NT2/D1 (cell line): Measurements from ENCODE around the gene DCP1A.
"Not testable (repeated sequence)": the region's sequence is repeated elsewhere in the genome, so short reads cannot be mapped to it uniquely, and the experiment has no call there.

Experiments
- SUZ12 ChIP-seq: IDR thresholded peaks from 2 replicates; pipeline ENCODE4 v1.6.1; 2011; ENCODE audit not compliant: insufficient read length, insufficient read depth; ENCODE audit errors: extremely low read depth
- YY1 ChIP-seq: IDR thresholded peaks from 2 replicates; pipeline ENCODE4 v1.6.1; 2011; ENCODE audit not compliant: insufficient read length, insufficient read depth
- ZNF274 ChIP-seq: IDR thresholded peaks from 2 replicates; pipeline ENCODE4 v1.6.1; 2011; ENCODE audit warnings: mild to moderate bottlenecking, low read depth, low read length

DNA sequence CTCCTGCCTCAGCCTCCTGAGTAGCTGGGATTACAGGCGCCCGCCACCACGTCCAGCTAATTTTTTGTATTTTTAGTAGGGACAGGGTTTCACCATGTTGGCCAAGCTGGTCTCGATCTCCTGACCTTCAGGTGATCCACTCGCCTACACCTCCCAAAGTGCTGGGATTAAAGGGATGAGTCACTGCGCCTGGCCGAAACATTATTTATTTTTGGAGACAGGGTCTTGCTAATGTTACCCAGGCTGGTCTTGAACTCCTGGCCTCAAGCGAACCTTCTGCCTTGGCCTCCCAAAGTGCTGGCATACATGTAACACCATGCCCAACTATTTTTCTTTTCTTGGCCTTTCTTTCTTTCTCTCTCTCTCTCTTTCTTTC, 94.4 kb downstream of the DCP1A start:
- TF ChIP-seq YY1, ZNF274, SUZ12: not testable (repeated sequence)
